B cell (primary cell): ENCODE measurements around the gene MVB12B. TPM values are rescaled to one million over a fixed set of nuclear protein-coding genes. Genes with fewer than 3 reads are reported as not detected.

ENCODE experiments used
- ATAC-seq: fragments of 200-7000 bp; cut with Tn5 transposase; one replicate; pipeline ENCODE4 v1.10.0; 2021; ENCODE audit warnings: low read depth, mild to moderate bottlenecking, moderate number of reproducible peaks, moderate library complexity
- CTCF ChIA-PET: fragments of 350-600 bp; sonication (Branson Sonifier 250); formaldehyde crosslinking; loops from one replicate; lab custom pipeline; 2021; ENCODE audit warnings: antibody characterized with exemption, inconsistent platforms; lab: Charles Lee
- POLR2A ChIA-PET: fragments of 350-600 bp; sonication (Branson Sonifier 250); formaldehyde crosslinking; loops from one replicate; lab custom pipeline; 2021; ENCODE audit warnings: antibody characterized with exemption; lab: Charles Lee
- DNase-seq: peaks from one replicate; pipeline ENCODE4 v3.0.0; 2013
- H2AFZ ChIP-seq: 2 replicates; pipeline ENCODE4 v1.6.1; 2012; ENCODE audit warnings: mild to moderate bottlenecking, low read depth, low read length; ENCODE audit not compliant: insufficient read depth, poor library complexity, severe bottlenecking
- H3K27ac ChIP-seq, 2 donors: 1 replicate in 1 of 2; 2 replicates in 1 of 2; pipeline ENCODE4 v1.5.1; 2012 to 2013; ENCODE audit warnings: low read length in 2 of 2, mild to moderate bottlenecking in 2 of 2, moderate library complexity in 1 of 2
- H3K27me3 ChIP-seq, 4 experiments: fragments of 200-600 bp in 1 of 4; sonication (generic) in 1 of 4; replicated peaks in 1 of 4; 1 replicate in 2 of 4; 2 replicates in 2 of 4; pipeline versions ENCODE4 v1.6.1 to v1.7.0; 2013 to 2016; ENCODE audit warnings: low read length in 3 of 4, mild to moderate bottlenecking in 2 of 4, mixed read lengths in 1 of 4, moderate library complexity in 1 of 4; ENCODE audit not compliant: insufficient read depth in 4 of 4, control insufficient read depth in 3 of 4; ENCODE audit errors: control extremely low read depth in 1 of 4
- H3K36me3 ChIP-seq, 2 experiments: replicated peaks in 1 of 2; 1 replicate in 1 of 2; 2 replicates in 1 of 2; pipeline versions ENCODE4 v1.6.1 to v1.7.1; 2013; ENCODE audit warnings: low read length in 1 of 2; ENCODE audit not compliant: insufficient read depth in 2 of 2, control insufficient read depth in 1 of 2; ENCODE audit errors: control extremely low read depth in 1 of 2, extremely low read depth in 1 of 2
- H3K4me1 ChIP-seq, 2 donors: fragments of 200-600 bp in 1 of 2; sonication (generic) in 1 of 2; 1 replicate in 1 of 2; 2 replicates in 1 of 2; pipeline versions ENCODE4 v1.5.1 to v1.6.1; 2013 to 2017; ENCODE audit warnings: low read length in 2 of 2; ENCODE audit not compliant: control insufficient read depth in 2 of 2, insufficient read depth in 2 of 2
- H3K4me2 ChIP-seq: replicated peaks from 2 replicates; pipeline ENCODE3; 2012; ENCODE audit warnings: mild to moderate bottlenecking, low read depth, low read length; ENCODE audit not compliant: poor library complexity, severe bottlenecking
- H3K4me3 ChIP-seq, 5 experiments: fragments of 200-600 bp in 1 of 5; sonication (generic) in 1 of 5; 1 replicate in 3 of 5; 2 replicates in 2 of 5; pipeline versions ENCODE4 v1.5.1 to v1.7.0; 2011 to 2016; ENCODE audit warnings: low read length in 4 of 5, mild to moderate bottlenecking in 4 of 5, low read depth in 2 of 5, control low read depth in 1 of 5, moderate library complexity in 1 of 5; ENCODE audit not compliant: insufficient read depth in 1 of 5; ENCODE audit errors: control extremely low read depth in 1 of 5, extremely low read depth in 1 of 5
- H3K79me2 ChIP-seq: fragments of 200-600 bp; sonication (generic); one replicate; pipeline ENCODE4 v1.6.0; 2016; ENCODE audit warnings: low read length; ENCODE audit not compliant: control insufficient read depth, insufficient read depth
- H3K9ac ChIP-seq: fragments of 200-600 bp; sonication (generic); 2 replicates; pipeline ENCODE4 v1.6.1; 2017; ENCODE audit warnings: mild to moderate bottlenecking, low read length, moderate library complexity
- H3K9me3 ChIP-seq, 3 donors: one replicate each; pipeline versions ENCODE4 v1.6.1 to v1.7.1; 2013; ENCODE audit warnings: low read length in 2 of 3; ENCODE audit not compliant: control insufficient read depth in 2 of 3, insufficient read depth in 1 of 3; ENCODE audit errors: control extremely low read depth in 1 of 3
- H4K20me1 ChIP-seq: 2 replicates; pipeline ENCODE4 v1.6.0; 2012; ENCODE audit warnings: mild to moderate bottlenecking, low read length; ENCODE audit not compliant: insufficient read depth, control insufficient read depth, poor library complexity, severe bottlenecking
- H3K27ac Mint-ChIP-seq: one replicate; pipeline ENCODE4 v1.8.0; 2021; ENCODE audit warnings: mixed read lengths
- H3K27me3 Mint-ChIP-seq: one replicate; pipeline ENCODE4 v1.8.0; 2021; ENCODE audit warnings: mixed read lengths
- H3K4me1 Mint-ChIP-seq: one replicate; pipeline ENCODE4 v1.8.0; 2021; ENCODE audit warnings: mixed read lengths
- H3K4me3 Mint-ChIP-seq: one replicate; pipeline ENCODE4 v1.8.0; 2021; ENCODE audit warnings: mixed read lengths
- H3K9me3 Mint-ChIP-seq: one replicate; pipeline ENCODE4 v1.8.0; 2022; ENCODE audit warnings: mixed read lengths; ENCODE audit not compliant: insufficient read depth
- CTCF ChIP-seq: fragments of 200-600 bp; IDR thresholded peaks from one replicate; pipeline ENCODE4 v1.8.0; 2022; ENCODE audit warnings: antibody characterized with exemption, mild to moderate bottlenecking
- EZH2 ChIP-seq: IDR thresholded peaks from 2 replicates; pipeline ENCODE4 v1.6.1; 2012; ENCODE audit warnings: borderline replicate concordance, low read depth, mild to moderate bottlenecking, moderate library complexity, low read length; ENCODE audit not compliant: insufficient read depth, poor library complexity, severe bottlenecking
- WGBS: methylation state at CpG from one replicate; pipeline ENCODE4 v1.1.5; 2013; ENCODE audit warnings: missing lambda C conversion rate; ENCODE audit not compliant: insufficient coverage; 5-methylcytosine and 5-hydroxymethylcytosine counted together
- intact Hi-C: fragments of 100-400 bp; cut with micrococcal nuclease; formaldehyde crosslinking; loops from one replicate; pipeline ENCODE4 v1.10.0; 2022
- polyA plus RNA-seq: library from polyadenylated mRNA; depleted of rRNA; stranded (reverse); fragments of >200 nt; gene quantifications from 2 replicates; pipeline ENCODE4 v1.2.3, GENCODE V29; 2012
- total RNA-seq, 2 donors: library from RNA; stranded (reverse); fragments of 120-200 nt in 1 of 2; gene quantifications; 1 replicate in 1 of 2; 2 replicates in 1 of 2; pipeline versions ENCODE4 v1.2.3 to v1.2.4, GENCODE V29; 2013 to 2022

Gene MVB12B
- total and polyA plus RNA-seq, 2 donors (not counting 1 experiment from before 2014, with no cell fraction given): 1.2 to 9.8 TPM

- H3K4me2 ChIP-seq: no peak overlapping the region
- H3K36me3 ChIP-seq: no peaks in the 10 kb centered on the region
- no peak overlapping the region for H3K4me3 ChIP-seq
- no peak overlapping the region for H3K4me3 Mint-ChIP-seq
- H3K27ac ChIP-seq: no peak overlapping the region
- peaks cover 14% of the 10 kb centered on the region for H3K4me1 Mint-ChIP-seq
- no peak for DNase-seq
- H3K27me3 ChIP-seq: no peaks in the 10 kb centered on the region
- no peaks in the 10 kb centered on the region for H3K9me3 ChIP-seq
- H3K79me2 ChIP-seq: no peaks in the 10 kb centered on the region
- ChIA-PET CTCF (no interaction called here), POLR2A (no interaction called here)
- peaks cover 14% of the 10 kb centered on the region in 2 donors for H3K4me1 ChIP-seq
- no peaks in the 10 kb centered on the region for H4K20me1 ChIP-seq
- TF ChIP-seq CTCF (no peak), EZH2 (no peak)
- no peak for ATAC-seq
- no peak overlapping the region for H3K9ac ChIP-seq
- WGBS: 94% methylated on average over 5 of the region's 6 CpGs
- intact Hi-C loops: no loop called here
- H3K27ac Mint-ChIP-seq: no peak overlapping the region
- H3K27me3 Mint-ChIP-seq: peaks cover 4% of the 10 kb centered on the region
- no peaks in the 10 kb centered on the region for H3K9me3 Mint-ChIP-seq
- no peak overlapping the region for H2AFZ ChIP-seq
Measured at GRCh38 chr9:126430124-126430523, 103.5 kb downstream of the MVB12B start.

GRCh38 chr9:126431077-126431742 lies 104.6 kb downstream of the MVB12B start:
- no peak for TF ChIP-seq CTCF
- TF ChIP-seq EZH2: no peak
- H3K4me1 Mint-ChIP-seq: peaks cover 14% of the 10 kb centered on the region
- Histone ChIP-seq H3K4me1 (peaks cover 14% of the 10 kb centered on the region in 2 donors), H3K36me3 (no peaks in the 10 kb centered on the region), H3K4me3 (no peak overlapping the region), H3K79me2 (no peaks in the 10 kb centered on the region), H3K9me3 (no peaks in the 10 kb centered on the region), H2AFZ (no peak overlapping the region), H3K9ac (no peak overlapping the region), H4K20me1 (no peaks in the 10 kb centered on the region), H3K27me3 (no peaks in the 10 kb centered on the region), H3K27ac (no peak overlapping the region), H3K4me2 (no peak overlapping the region)
- no peaks in the 10 kb centered on the region for H3K9me3 Mint-ChIP-seq
- 48% methylated on average over 5 of the region's 11 CpGs for WGBS
- intact Hi-C loops: no loop called here
- no peak overlapping the region for H3K4me3 Mint-ChIP-seq
- no peak overlapping the region for H3K27ac Mint-ChIP-seq
- no peaks in the 10 kb centered on the region for H3K27me3 Mint-ChIP-seq
- ChIA-PET CTCF (no interaction called here), POLR2A (no interaction called here)
- ATAC-seq (no peak), DNase-seq (no peak)
